Activated T-cell treated with anti-CD3 and anti-CD28 coated beads, Interleukin-2, amount 50 U/mL, for 4 hours (primary cell): ENCODE measurements around the gene OR52E8. TPM values are rescaled to one million over a fixed set of nuclear protein-coding genes. Genes with fewer than 3 reads are reported as not detected.

Experiments
- ATAC-seq, 2 donors: fragments of 200-7000 bp; cut with Tn5 transposase; one replicate each; pipeline ENCODE4 v1.10.0; 2021
- DNase-seq: peaks from one replicate; pipeline ENCODE4 v3.0.0-alpha.2; 2020
- H3K27me3 Mint-ChIP-seq: one replicate; pipeline ENCODE4 v1.8.0; 2021; ENCODE audit warnings: low read depth, mixed read lengths
- H3K36me3 Mint-ChIP-seq: one replicate; pipeline ENCODE4 v1.8.0; 2022; ENCODE audit warnings: mixed read lengths; ENCODE audit not compliant: insufficient read depth
- H3K4me1 Mint-ChIP-seq: one replicate; pipeline ENCODE4 v1.8.0; 2021; ENCODE audit warnings: low read depth, mixed read lengths
- H3K4me3 Mint-ChIP-seq: one replicate; pipeline ENCODE4 v1.8.0; 2021; ENCODE audit warnings: mild to moderate bottlenecking, moderate library complexity, mixed read lengths
- H3K9me3 Mint-ChIP-seq: one replicate; pipeline ENCODE4 v1.8.0; 2021; ENCODE audit warnings: mixed read lengths
- total RNA-seq, 3 donors: library from RNA; stranded (reverse); gene quantifications; one replicate each; pipeline ENCODE4 v1.2.1, GENCODE V29; 2021

OR52E8 gene
- total RNA-seq, 3 donors from 2014 or later, result not detected

DNA sequence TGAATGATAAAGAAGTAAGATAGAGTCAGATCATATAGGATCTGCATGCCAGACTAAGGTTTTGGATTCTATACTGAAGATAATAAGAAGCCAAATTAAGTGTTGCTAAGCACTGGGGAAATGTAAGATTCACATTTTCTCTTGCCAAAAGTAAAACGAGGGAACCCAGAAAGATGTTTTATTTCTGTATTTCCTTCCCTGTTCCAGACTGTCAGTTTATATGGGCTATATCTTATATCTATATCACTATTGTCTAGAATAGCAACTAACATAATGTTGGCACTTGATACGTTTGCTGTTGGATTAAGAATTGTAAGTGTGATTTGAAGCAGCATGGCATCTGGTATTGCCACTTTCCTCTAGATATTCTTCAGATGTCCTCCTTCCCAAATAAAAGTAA is 24.0 kb downstream of the OR52E8 start:
- Mint-ChIP-seq H3K27me3 (peaks cover 18% of the 10 kb centered on the region), H3K4me1 (no peaks in the 10 kb centered on the region), H3K4me3 (no peak overlapping the region), H3K36me3 (no peaks in the 10 kb centered on the region), H3K9me3 (no peaks in the 10 kb centered on the region)
- DNase-seq (no peak), ATAC-seq (no peak)

- Mint-ChIP-seq H3K36me3 (no peaks in the 10 kb centered on the region), H3K4me3 (no peak overlapping the region), H3K4me1 (no peaks in the 10 kb centered on the region), H3K9me3 (no peaks in the 10 kb centered on the region), H3K27me3 (peaks cover 8% of the 10 kb centered on the region)
- ATAC-seq (no peak), DNase-seq (no peak)
Observed at GRCh38 chr11:5831196-5831829, 26.2 kb downstream of the OR52E8 start.

GRCh38 chr11:5818245-5818886 is 39.1 kb downstream of the OR52E8 start:
- DNase-seq (no peak), ATAC-seq (no peak)
- Mint-ChIP-seq H3K36me3 (no peaks in the 10 kb centered on the region), H3K4me1 (peaks cover 8% of the 10 kb centered on the region), H3K4me3 (peak overlapping the region; percentile 73), H3K9me3 (no peaks in the 10 kb centered on the region), H3K27me3 (no peaks in the 10 kb centered on the region)

GRCh38 chr11:5815534-5815933 is 42.0 kb downstream of the OR52E8 start:
- ATAC-seq, result no peak

DNA sequence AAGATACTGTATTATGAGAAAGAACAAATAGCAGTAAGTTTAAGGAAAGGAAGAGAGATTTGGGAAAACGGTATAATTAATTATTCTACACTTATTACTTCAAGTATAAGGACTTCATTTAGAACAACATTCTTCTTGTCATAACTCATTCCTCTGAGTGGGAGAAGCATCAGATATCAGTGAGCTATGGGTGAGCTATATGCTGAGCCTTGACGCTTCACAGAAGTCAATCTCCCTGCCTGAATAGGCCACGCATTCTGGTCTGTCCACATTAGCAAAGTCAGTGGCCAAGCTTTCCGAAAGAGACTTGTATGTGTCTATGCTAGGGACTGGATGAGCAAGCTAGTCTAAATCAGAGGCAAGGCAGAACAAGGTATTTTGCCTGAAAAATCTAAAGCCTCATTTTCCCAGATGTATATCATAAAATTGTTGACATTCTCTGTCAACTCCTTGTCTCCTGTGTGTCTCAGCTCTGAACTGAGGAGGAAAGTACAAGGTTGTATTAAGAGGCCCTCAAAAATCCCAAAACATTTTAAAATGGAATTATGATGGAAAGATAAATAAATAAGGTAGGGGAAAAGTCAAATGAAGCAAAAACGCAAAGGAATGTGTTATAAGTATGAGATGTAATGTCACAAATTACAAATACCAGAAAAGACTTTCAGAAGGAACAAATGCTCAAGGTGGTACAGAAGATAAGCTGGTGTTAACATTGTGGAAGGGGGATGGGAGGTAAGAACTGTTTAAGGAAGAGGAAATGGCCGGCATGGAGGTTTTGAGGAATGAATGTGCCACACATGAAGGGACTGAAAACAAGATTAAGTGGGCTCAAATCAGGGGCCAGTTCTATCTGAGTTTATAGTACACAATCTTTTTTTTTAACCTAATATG is 47.3 kb downstream of the OR52E8 start:
- peaks cover 13% of the 10 kb centered on the region for H3K27me3 Mint-ChIP-seq

More at GRCh38 chr11:5815534-5815933, 42.0 kb downstream of the OR52E8 start:
- H3K36me3 Mint-ChIP-seq, result no peaks in the 10 kb centered on the region
- H3K27me3 Mint-ChIP-seq, result no peaks in the 10 kb centered on the region
- peaks cover 8% of the 10 kb centered on the region for H3K4me1 Mint-ChIP-seq
- no peak for DNase-seq
- H3K9me3 Mint-ChIP-seq, result no peaks in the 10 kb centered on the region
- H3K4me3 Mint-ChIP-seq, result no peak overlapping the region

DNA sequence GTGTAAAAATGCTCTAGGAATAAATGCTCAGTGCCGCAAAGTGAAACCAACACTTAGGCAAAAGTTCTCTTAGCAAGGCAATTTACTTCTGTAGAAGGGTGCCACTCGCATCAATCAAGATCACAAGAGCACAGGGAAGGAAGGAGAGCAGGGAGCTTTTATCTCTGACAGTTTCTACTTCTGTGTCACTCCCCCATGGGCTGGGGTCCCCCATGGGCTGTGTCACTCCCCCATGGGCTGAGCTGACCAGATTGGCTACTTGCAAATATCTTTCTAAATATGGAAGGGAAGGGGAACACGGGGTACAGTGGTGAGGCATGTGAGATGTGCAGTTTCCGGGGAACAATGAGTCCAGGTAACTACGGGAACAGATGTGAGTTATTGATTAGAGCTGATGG is 48.4 kb downstream of the OR52E8 start:
- Mint-ChIP-seq H3K9me3 (peaks cover 4% of the 10 kb centered on the region), H3K36me3 (no peaks in the 10 kb centered on the region), H3K4me1 (peaks cover 7% of the 10 kb centered on the region), H3K27me3 (peaks cover 18% of the 10 kb centered on the region), H3K4me3 (peak overlapping the region; percentile 86)
- DNase-seq (no peak), ATAC-seq (peak; percentile 34 to 46)

More for the DNA sequence above, 47.3 kb downstream of the OR52E8 start:
- no peak for DNase-seq
- Mint-ChIP-seq H3K9me3 (no peaks in the 10 kb centered on the region), H3K36me3 (no peaks in the 10 kb centered on the region), H3K4me1 (peaks cover 7% of the 10 kb centered on the region), H3K4me3 (no peak overlapping the region)
- no peak for ATAC-seq

- Mint-ChIP-seq H3K36me3 (no peaks in the 10 kb centered on the region), H3K4me1 (peaks cover 7% of the 10 kb centered on the region), H3K9me3 (peaks cover 8% of the 10 kb centered on the region), H3K4me3 (peak within 1 kb of the TSS; percentile 86), H3K27me3 (peaks cover 18% of the 10 kb centered on the region)
- ATAC-seq (peak; percentile 78 to 84), DNase-seq (peak; percentile 68)
Observed at GRCh38 chr11:5808500-5809121, 48.9 kb downstream of the OR52E8 start, which contains the start of gene OR52N2. Gene OR52N2 (plus strand): TSS chr11:5808924. CDS start chr11:5820336, 11,412 bp downstream.

DNA sequence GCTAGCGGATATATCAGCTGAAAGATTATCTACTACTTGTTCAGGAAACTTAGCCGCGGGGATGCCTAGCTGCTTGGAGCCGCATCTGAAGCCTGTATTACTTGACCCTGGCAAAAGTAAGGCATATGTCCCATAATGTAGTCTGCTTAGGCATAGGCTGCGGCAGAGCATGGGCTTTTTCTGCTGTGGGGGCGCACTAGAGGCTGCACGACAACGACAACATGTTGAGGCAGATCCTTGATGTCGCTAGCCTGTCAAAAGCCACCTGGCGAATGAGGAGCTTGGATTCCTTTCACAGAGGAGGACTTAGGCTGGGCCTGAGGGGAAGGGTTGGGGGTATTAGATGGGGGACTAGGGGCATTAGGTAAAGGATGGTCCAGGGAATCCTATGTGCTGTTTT is 49.9 kb downstream of the OR52E8 start:
- DNase-seq, result no peak
- peaks cover 7% of the 10 kb centered on the region for H3K4me1 Mint-ChIP-seq
- peaks cover 8% of the 10 kb centered on the region for H3K9me3 Mint-ChIP-seq
- H3K27me3 Mint-ChIP-seq, result peaks cover 18% of the 10 kb centered on the region
- H3K36me3 Mint-ChIP-seq, result no peaks in the 10 kb centered on the region
- ATAC-seq, result no peak
- no peak overlapping the region for H3K4me3 Mint-ChIP-seq

Other genes with a start within 250 kb of the OR52E8 start
- 1 to 10 TPM; 1.2 to 2.4 (median 1.6) TPM for gene TRIM34, start 232.7 kb downstream of the OR52E8 start, total RNA-seq
- 1 to 10 TPM; 5.0 to 8.7 (median 5.2) TPM for gene TRIM5, start 172.6 kb downstream of the OR52E8 start, total RNA-seq
- 10 to 100 TPM; 25.0 to 53.3 (median 41.1) TPM for gene TRIM22, start 167.9 kb downstream of the OR52E8 start, total RNA-seq
- not detected for gene OR56B1, start 121.2 kb downstream of the OR52E8 start, total RNA-seq
- not detected for gene OR52N4, start 103.4 kb downstream of the OR52E8 start, total RNA-seq
- not detected for gene OR52N5, start 74.3 kb downstream of the OR52E8 start, total RNA-seq
- not detected for gene OR52N1, start 66.4 kb downstream of the OR52E8 start, total RNA-seq
- gene OR52N2, start 48.8 kb downstream of the OR52E8 start, total RNA-seq, result not detected
- gene OR52E6, start 15.8 kb downstream of the OR52E8 start, total RNA-seq, result not detected
- not detected for gene OR52E4, start 22.9 kb upstream of the OR52E8 start, total RNA-seq
- gene OR52E5, start 35.5 kb upstream of the OR52E8 start, total RNA-seq, result not detected
- gene OR56A3, start 84.6 kb upstream of the OR52E8 start, total RNA-seq, result not detected
- not detected for gene OR56A5, start 110.8 kb upstream of the OR52E8 start, total RNA-seq
- gene OR52L1, start 129.3 kb upstream of the OR52E8 start, total RNA-seq, result not detected
- gene OR56A4, start 149.3 kb upstream of the OR52E8 start, total RNA-seq, result not detected
- gene OR56A1, start 173.1 kb upstream of the OR52E8 start, total RNA-seq, result not detected
- not detected for gene OR56B4, start 250.0 kb upstream of the OR52E8 start, total RNA-seq